RPMI8226 (cell line): ENCODE data around the gene KLHL29.
A peak's percentile ranks its signal among the peaks of the same experiment; 100 is the strongest.
"Not testable (repeated sequence)": the region's sequence is repeated elsewhere in the genome, so short reads cannot be mapped to it uniquely, and the experiment has no call there.

Experiments
- DNase-seq: peaks from one replicate; pipeline ENCODE4 v3.0.0-alpha.2; 2015

KLHL29 gene

GRCh38 chr2:23373666-23374065 lies 11.3 kb upstream of the KLHL29 start:
- no peak for DNase-seq

GRCh38 chr2:23375448-23375847 lies 9.5 kb upstream of the KLHL29 start:
- peak; percentile 47 for DNase-seq

GRCh38 chr2:23376075-23376474 lies 8.9 kb upstream of the KLHL29 start:
- DNase-seq: no peak

- DNase-seq: no peak
These were observed 8.0 kb upstream of the KLHL29 start for GRCh38 chr2:23376972-23377371.

GRCh38 chr2:23377771-23378170 lies 7.2 kb upstream of the KLHL29 start:
- DNase-seq: no peak

- no peak for DNase-seq
These were observed 6.5 kb upstream of the KLHL29 start for GRCh38 chr2:23378496-23378895.

- DNase-seq: no peak
These were observed 5.7 kb upstream of the KLHL29 start for GRCh38 chr2:23379220-23379695.

GRCh38 chr2:23380562-23381065 lies 4.4 kb upstream of the KLHL29 start:
- DNase-seq: peak; percentile 49

- DNase-seq: peak; percentile 41
These were observed 3.9 kb upstream of the KLHL29 start for GRCh38 chr2:23381084-23381483.

GRCh38 chr2:23381485-23381884 lies 3.5 kb upstream of the KLHL29 start:
- DNase-seq: peak; percentile 16

- no peak for DNase-seq
These were observed 1.9 kb upstream of the KLHL29 start for GRCh38 chr2:23383100-23383499.

- DNase-seq: no peak
These were observed 370 bp downstream of the KLHL29 start for GRCh38 chr2:23385351-23385747.

GRCh38 chr2:23385748-23386338 lies 864 bp downstream of the KLHL29 start:
- DNase-seq: no peak

- no peak for DNase-seq
These were observed 1.6 kb downstream of the KLHL29 start for GRCh38 chr2:23386339-23387220.

GRCh38 chr2:23387221-23387550 lies 2.2 kb downstream of the KLHL29 start:
- no peak for DNase-seq

- DNase-seq: no peak
These were observed 2.9 kb downstream of the KLHL29 start for GRCh38 chr2:23387845-23388244.

- no peak for DNase-seq
These were observed 3.3 kb downstream of the KLHL29 start for GRCh38 chr2:23388294-23388693.

GRCh38 chr2:23388756-23389514 lies 4.0 kb downstream of the KLHL29 start:
- no peak for DNase-seq

GRCh38 chr2:23390152-23390551 lies 5.2 kb downstream of the KLHL29 start:
- peak; percentile 51 for DNase-seq

GRCh38 chr2:23391237-23391736 lies 6.3 kb downstream of the KLHL29 start:
- not testable (repeated sequence) for DNase-seq

- no peak for DNase-seq
These were observed 8.7 kb downstream of the KLHL29 start for GRCh38 chr2:23393722-23394121.

GRCh38 chr2:23394700-23395099 lies 9.7 kb downstream of the KLHL29 start:
- DNase-seq: no peak

- DNase-seq: no peak
These were observed 12.5 kb downstream of the KLHL29 start for GRCh38 chr2:23397478-23397877.
